GM12878 (cell line): Measurements from ENCODE around the gene LMBR1. TPM values are rescaled to one million over a fixed set of nuclear protein-coding genes. Genes with fewer than 3 reads are reported as not detected.
"Not testable (repeated sequence)": the region's sequence is repeated elsewhere in the genome, so short reads cannot be mapped to it uniquely, and the experiment has no call there.

Experiments used
- ATAC-seq: fragments of 200-7000 bp; cut with Tn5 transposase; 3 replicates; pipeline ENCODE4 v1.9.1; 2020; ENCODE audit warnings: mild to moderate bottlenecking, moderate library complexity
- BruUV-seq: library from RNA; stranded (reverse); fragments of 400-500 nt; replicated peaks from 2 replicates; lab custom pipeline; 2021; lab: Mats Ljungman, UMichigan
- CTCF ChIA-PET: fragments of 300-600 bp; sonication (Branson Sonifier 250); formaldehyde crosslinking; extraction: SDS; loops from one replicate; lab custom pipeline; 2021; ENCODE audit warnings: inconsistent platforms; lab: Yijun Ruan, JAX
- POLR2A ChIA-PET: fragments of 350-600 bp; formaldehyde crosslinking; extraction: SDS; loops from one replicate; lab custom pipeline; 2021; ENCODE audit warnings: inconsistent platforms; lab: Charles Lee
- RAD21 ChIA-PET: fragments of 300-600 bp; sonication (Branson Sonifier 250); formaldehyde crosslinking; loops from one replicate; lab custom pipeline; 2023; ENCODE audit warnings: antibody characterized with exemption; ENCODE audit not compliant: unreplicated experiment; lab: Charles Lee
- SMC1A ChIA-PET: fragments of 300-600 bp; sonication (Branson Sonifier 250); formaldehyde crosslinking; loops from one replicate; lab custom pipeline; 2023; ENCODE audit not compliant: unreplicated experiment, uncharacterized antibody; lab: Charles Lee
- DNase-seq: peaks from one replicate; pipeline ENCODE4 v3.0.0-alpha.2; 2011; ENCODE audit warnings: low read depth, low spot score
- FAIRE-seq: peaks from 3 replicates; lab custom pipeline; 2011; peaks lifted over from hg19 to GRCh38; lab: Jason Lieb, UNC
- H2AFZ ChIP-seq: 2 replicates; pipeline ENCODE4 v1.6.0; 2011; ENCODE audit warnings: low read depth, low read length, control low read depth; ENCODE audit not compliant: control insufficient read depth
- H3K27ac ChIP-seq: 2 replicates; pipeline ENCODE4 v1.5.1; 2011; ENCODE audit warnings: control low read depth; ENCODE audit not compliant: control insufficient read depth, insufficient read depth
- H3K27me3 ChIP-seq, 2 experiments: replicated peaks in 1 of 2; 2 replicates each; pipeline versions ENCODE4 v1.6.0 to v1.6.1; 2011; ENCODE audit warnings: low read length in 1 of 2; ENCODE audit not compliant: control insufficient read depth in 2 of 2, insufficient read depth in 2 of 2
- H3K36me3 ChIP-seq, 2 experiments: 2 replicates each; pipeline ENCODE4 v1.5.1; 2011; ENCODE audit warnings: low read length in 1 of 2; ENCODE audit not compliant: control insufficient read depth in 2 of 2, insufficient read depth in 2 of 2
- H3K4me1 ChIP-seq: 2 replicates; pipeline ENCODE4 v1.6.1; 2011; ENCODE audit warnings: mild to moderate bottlenecking, low read length, moderate library complexity, mixed read lengths; ENCODE audit not compliant: control insufficient read depth, insufficient read depth
- H3K4me2 ChIP-seq: 2 replicates; pipeline ENCODE4 v1.6.0; 2011; ENCODE audit warnings: control low read depth; ENCODE audit not compliant: control insufficient read depth, insufficient read depth
- H3K4me3 ChIP-seq: fragments of 200-600 bp; sonication (generic); 2 replicates; pipeline ENCODE4 v1.5.1; 2016
- H3K79me2 ChIP-seq: 2 replicates; pipeline ENCODE4 v1.6.0; 2011; ENCODE audit warnings: low read length; ENCODE audit not compliant: control insufficient read depth, insufficient read depth
- H3K9ac ChIP-seq: 2 replicates; pipeline ENCODE4 v1.8.0; 2011; ENCODE audit warnings: low read length, control low read depth, mixed read lengths; ENCODE audit not compliant: control insufficient read depth, insufficient read depth
- H3K9me3 ChIP-seq: replicated peaks from 3 replicates; pipeline ENCODE4 v1.5.1; 2011; ENCODE audit warnings: mild to moderate bottlenecking, low read length; ENCODE audit not compliant: control insufficient read depth, insufficient read depth
- H4K20me1 ChIP-seq: 2 replicates; pipeline ENCODE4 v1.6.0; 2011; ENCODE audit not compliant: control insufficient read depth, insufficient read depth
- WGBS: methylation state at CpG from one replicate; pipeline ENCODE4 v1.1.6; 2016; ENCODE audit warnings: low lambda C conversion rate; ENCODE audit not compliant: insufficient replicate concordance, insufficient coverage; ENCODE audit errors: missing lambda C conversion rate; 5-methylcytosine and 5-hydroxymethylcytosine counted together
- in situ Hi-C: fragments of 300-500 bp; cut with MboI; formaldehyde crosslinking; loops from 9 replicates; pipeline ENCODE4 v1.14.3; 2018; ENCODE audit warnings: mixed read lengths
- intact Hi-C: fragments of 100-400 bp; cut with micrococcal nuclease; formaldehyde crosslinking; loops from one replicate; pipeline ENCODE4 v1.14.2; 2022; ENCODE audit not compliant: unreplicated experiment
- polyA plus RNA-seq, 11 experiments: library from polyadenylated mRNA; depleted of rRNA in 4 of 11; unstranded in 6 of 11; stranded (reverse) in 5 of 11; fragments of >200 nt; fragmentation: Nextera tagmentation in 4 of 11; fragmentation: Illumina TruSeq in 1 of 11; extraction: Ambion mirVana in 4 of 11; extraction: Trizol in 1 of 11; gene quantifications; 1 replicate in 1 of 11; 2 replicates in 10 of 11; pipeline versions ENCODE4 v1.2.1 to v1.2.3, GENCODE V29; 2011 to 2016; ENCODE audit warnings: inconsistent platforms in 2 of 11, missing spikeins in 2 of 11, low read depth in 1 of 11
- total RNA-seq, 4 experiments: library from RNA; depleted of rRNA in 3 of 4; stranded (reverse); fragments of >200 nt in 3 of 4; fragmentation: Illumina TruSeq in 1 of 4; extraction: Trizol in 1 of 4; gene quantifications; 2 replicates each; pipeline versions ENCODE4 v1.2.1 to v1.2.3, GENCODE V29; 2013 to 2021

The LMBR1 gene
- total and polyA plus RNA-seq, 10 of the 15 experiments (the other 5 are each of a cell fraction or from before 2014, with no cell fraction given), result 4.0 to 63.5 (median 28.8) TPM

GRCh38 chr7:156701787-156702186 is 191.2 kb downstream of the LMBR1 start:
- H3K9ac ChIP-seq, H3K4me2 ChIP-seq, RAD21 ChIA-PET, FAIRE-seq, H4K20me1 ChIP-seq, BruUV-seq, in situ Hi-C loops, H3K27ac ChIP-seq, H3K27me3 ChIP-seq, SMC1A ChIA-PET, H3K79me2 ChIP-seq, ATAC-seq, intact Hi-C loops, H3K4me3 ChIP-seq, DNase-seq, H3K36me3 ChIP-seq, CTCF ChIA-PET, H2AFZ ChIP-seq, POLR2A ChIA-PET: not testable (repeated sequence)
- WGBS, result 93% methylated on average over 1 of the region's 1 CpG
- Histone ChIP-seq H3K4me1 (peaks cover 15% of the 10 kb centered on the region), H3K9me3 (peaks cover 10% of the 10 kb centered on the region; the same call in 2 of the 3 replicates)

GRCh38 chr7:156698512-156698911 is 194.5 kb downstream of the LMBR1 start:
- BruUV-seq, result not testable (repeated sequence)

More at GRCh38 chr7:156698512-156698911, 194.5 kb downstream of the LMBR1 start:
- H4K20me1 ChIP-seq, in situ Hi-C loops, POLR2A ChIA-PET, H3K4me2 ChIP-seq, H3K4me3 ChIP-seq, RAD21 ChIA-PET, H3K79me2 ChIP-seq, DNase-seq, H3K9me3 ChIP-seq, intact Hi-C loops, H3K9ac ChIP-seq, SMC1A ChIA-PET, FAIRE-seq, H2AFZ ChIP-seq, CTCF ChIA-PET, H3K27me3 ChIP-seq, H3K36me3 ChIP-seq, H3K4me1 ChIP-seq, ATAC-seq, H3K27ac ChIP-seq: not testable (repeated sequence)
- WGBS, result 93% methylated on average over 4 of the region's 4 CpGs
